ENCODE measurements around the gene PDE6B.
"Not testable (repeated sequence)": the region's sequence is repeated elsewhere in the genome, so short reads cannot be mapped to it uniquely, and the experiment has no call there.

The PDE6B gene

GRCh38 chr4:635851-636627 lies 10.7 kb downstream of the PDE6B start:
- no peak for DNase-seq (ENCODE audit: low read depth in 2 of 2)

- DNase-seq (ENCODE audit: low read depth in 2 of 2): no peak
Measured at GRCh38 chr4:636628-637159, 11.3 kb downstream of the PDE6B start.

- no peak for DNase-seq (ENCODE audit: low read depth in 2 of 2)
Measured at GRCh38 chr4:637536-638280, 12.3 kb downstream of the PDE6B start.

GRCh38 chr4:642366-642765 lies 17.0 kb downstream of the PDE6B start:
- not testable (repeated sequence) for DNase-seq (ENCODE audit: low read depth in 2 of 2)

GRCh38 chr4:646460-646859 lies 21.1 kb downstream of the PDE6B start:
- no peak for DNase-seq (ENCODE audit: low read depth in 2 of 2)

GRCh38 chr4:647481-647880 lies 22.1 kb downstream of the PDE6B start:
- no peak for DNase-seq (ENCODE audit: low read depth in 2 of 2)

GRCh38 chr4:648579-649292 lies 23.4 kb downstream of the PDE6B start:
- DNase-seq (ENCODE audit: low read depth in 2 of 2): no peak

- DNase-seq (ENCODE audit: low read depth in 2 of 2): no peak
Measured at GRCh38 chr4:649293-649625, 23.9 kb downstream of the PDE6B start.

GRCh38 chr4:649751-650310 lies 24.5 kb downstream of the PDE6B start:
- DNase-seq (ENCODE audit: low read depth in 2 of 2): no peak

- no peak for DNase-seq (ENCODE audit: low read depth in 2 of 2)
Measured at GRCh38 chr4:650461-650860, 25.1 kb downstream of the PDE6B start.

- DNase-seq (ENCODE audit: low read depth in 2 of 2): no peak
Measured at GRCh38 chr4:650951-651883, 25.8 kb downstream of the PDE6B start.

GRCh38 chr4:651884-652642 lies 26.7 kb downstream of the PDE6B start:
- DNase-seq (ENCODE audit: low read depth in 2 of 2): no peak

- no peak for DNase-seq (ENCODE audit: low read depth in 2 of 2)
Measured at GRCh38 chr4:653080-653821, 27.9 kb downstream of the PDE6B start.

- no peak for DNase-seq (ENCODE audit: low read depth in 2 of 2)
Measured at GRCh38 chr4:653831-654502, 28.6 kb downstream of the PDE6B start.

- DNase-seq (ENCODE audit: low read depth in 2 of 2): no peak
Measured at GRCh38 chr4:654503-654845, 29.1 kb downstream of the PDE6B start.

GRCh38 chr4:654871-655463 lies 29.6 kb downstream of the PDE6B start:
- no peak for DNase-seq (ENCODE audit: low read depth in 2 of 2)

GRCh38 chr4:655464-656151 lies 30.2 kb downstream of the PDE6B start:
- DNase-seq (ENCODE audit: low read depth in 2 of 2): no peak
